ENCODE measurements around the gene MKNK1. TPM values are rescaled to one million over a fixed set of nuclear protein-coding genes. Genes with fewer than 3 reads are reported as not detected.

The MKNK1 gene
- polyA plus RNA-seq, 1 of the 3 experiments (the other 2 are of a cell fraction): 28.2 TPM

GRCh38 chr1:46523496-46524353 is 80.3 kb downstream of the MKNK1 start:
- WGBS (ENCODE audit: low lambda C conversion rate): 89% methylated on average over 2 of the region's 11 CpGs
- H3K27me3 ChIP-seq (ENCODE audit: insufficient read depth): no peaks in the 10 kb centered on the region

More at GRCh38 chr1:46523496-46524353, 80.3 kb downstream of the MKNK1 start:
- TF ChIP-seq TCF12 (IDR thresholded peaks at IDR 0.05): no peak
- TF ChIP-seq EZH2phosphoT487 (IDR thresholded peaks at IDR 0.05; ENCODE audit: borderline replicate concordance, low read depth): no peak
- TF ChIP-seq, protein P1, sequence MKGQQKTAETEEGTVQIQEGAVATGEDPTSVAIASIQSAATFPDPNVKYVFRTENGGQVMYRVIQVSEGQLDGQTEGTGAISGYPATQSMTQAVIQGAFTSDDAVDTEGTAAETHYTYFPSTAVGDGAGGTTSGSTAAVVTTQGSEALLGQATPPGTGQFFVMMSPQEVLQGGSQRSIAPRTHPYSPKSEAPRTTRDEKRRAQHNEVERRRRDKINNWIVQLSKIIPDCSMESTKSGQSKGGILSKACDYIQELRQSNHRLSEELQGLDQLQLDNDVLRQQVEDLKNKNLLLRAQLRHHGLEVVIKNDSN (IDR thresholded peaks at IDR 0.05; ENCODE audit: borderline replicate concordance, low read depth): no peak
- TF ChIP-seq, protein P2, sequence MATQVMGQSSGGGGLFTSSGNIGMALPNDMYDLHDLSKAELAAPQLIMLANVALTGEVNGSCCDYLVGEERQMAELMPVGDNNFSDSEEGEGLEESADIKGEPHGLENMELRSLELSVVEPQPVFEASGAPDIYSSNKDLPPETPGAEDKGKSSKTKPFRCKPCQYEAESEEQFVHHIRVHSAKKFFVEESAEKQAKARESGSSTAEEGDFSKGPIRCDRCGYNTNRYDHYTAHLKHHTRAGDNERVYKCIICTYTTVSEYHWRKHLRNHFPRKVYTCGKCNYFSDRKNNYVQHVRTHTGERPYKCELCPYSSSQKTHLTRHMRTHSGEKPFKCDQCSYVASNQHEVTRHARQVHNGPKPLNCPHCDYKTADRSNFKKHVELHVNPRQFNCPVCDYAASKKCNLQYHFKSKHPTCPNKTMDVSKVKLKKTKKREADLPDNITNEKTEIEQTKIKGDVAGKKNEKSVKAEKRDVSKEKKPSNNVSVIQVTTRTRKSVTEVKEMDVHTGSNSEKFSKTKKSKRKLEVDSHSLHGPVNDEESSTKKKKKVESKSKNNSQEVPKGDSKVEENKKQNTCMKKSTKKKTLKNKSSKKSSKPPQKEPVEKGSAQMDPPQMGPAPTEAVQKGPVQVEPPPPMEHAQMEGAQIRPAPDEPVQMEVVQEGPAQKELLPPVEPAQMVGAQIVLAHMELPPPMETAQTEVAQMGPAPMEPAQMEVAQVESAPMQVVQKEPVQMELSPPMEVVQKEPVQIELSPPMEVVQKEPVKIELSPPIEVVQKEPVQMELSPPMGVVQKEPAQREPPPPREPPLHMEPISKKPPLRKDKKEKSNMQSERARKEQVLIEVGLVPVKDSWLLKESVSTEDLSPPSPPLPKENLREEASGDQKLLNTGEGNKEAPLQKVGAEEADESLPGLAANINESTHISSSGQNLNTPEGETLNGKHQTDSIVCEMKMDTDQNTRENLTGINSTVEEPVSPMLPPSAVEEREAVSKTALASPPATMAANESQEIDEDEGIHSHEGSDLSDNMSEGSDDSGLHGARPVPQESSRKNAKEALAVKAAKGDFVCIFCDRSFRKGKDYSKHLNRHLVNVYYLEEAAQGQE (IDR thresholded peaks at IDR 0.05; ENCODE audit: low read depth, low read length): no peak
- TF ChIP-seq SMC3 (IDR thresholded peaks at IDR 0.05; ENCODE audit: low read depth, low read length): no peak
- no peak for TF ChIP-seq FOXM1 (IDR thresholded peaks at IDR 0.05; ENCODE audit: low read depth)
- TF ChIP-seq SIN3A (IDR thresholded peaks at IDR 0.05; ENCODE audit: borderline replicate concordance, low read depth, low read length): no peak
- TF ChIP-seq RXRA (IDR thresholded peaks at IDR 0.05; ENCODE audit: borderline replicate concordance, low read depth): no peak
- no peak for TF ChIP-seq TAF1 (IDR thresholded peaks at IDR 0.05; ENCODE audit: borderline replicate concordance, low read depth, low read length)
- TF ChIP-seq IRF3 (IDR thresholded peaks at IDR 0.05; ENCODE audit: low read depth, low read length): no peak
- no peak for TF ChIP-seq JUND (IDR thresholded peaks at IDR 0.05)
- no peak for TF ChIP-seq MXI1 (IDR thresholded peaks at IDR 0.05; ENCODE audit: low read depth, low read length)
- TF ChIP-seq CTCF (IDR thresholded peaks at IDR 0.05): no peak
- no peak for TF ChIP-seq ELF1 (IDR thresholded peaks at IDR 0.05)
- TF ChIP-seq NRF1 (IDR thresholded peaks at IDR 0.05; ENCODE audit: low read depth, low read length): no peak
- TF ChIP-seq TEAD4 (IDR thresholded peaks at IDR 0.05; ENCODE audit: borderline replicate concordance, insufficient read depth): no peak
- TF ChIP-seq RAD21 (IDR thresholded peaks at IDR 0.05; ENCODE audit: low read length): no peak
- no peak for TF ChIP-seq GABPA (IDR thresholded peaks at IDR 0.05; ENCODE audit: low read depth)
- TF ChIP-seq CHD2 (IDR thresholded peaks at IDR 0.05; ENCODE audit: low read length, partially characterized antibody): no peak
- DNase-seq: no peak
- H3K9ac ChIP-seq: no peak overlapping the region
- H3K27ac ChIP-seq (ENCODE audit: low read depth in 2 of 2, low read length in 1 of 2): no peak overlapping the region
- ChIA-PET POLR2A (interaction anchor here (0.6 kb wide), 1 partner anchor 10 kb away, joined by 4 read pairs; no protein-coding TSS in a partner anchor), CTCF (interaction anchor here (0.8 to 3.1 kb wide), 8 partner anchors 9 to 82 kb away, joined by 3 to 23 read pairs (median 7); a partner anchor contains a TSS)
- no peaks in the 10 kb centered on the region for H3K9me3 ChIP-seq
- peaks cover 27% of the 10 kb centered on the region for H3F3A ChIP-seq (replicated peaks; ENCODE audit: insufficient read depth)
- no peak overlapping the region for H3K4me2 ChIP-seq
- no peaks in the 10 kb centered on the region for H3K79me2 ChIP-seq (ENCODE audit: insufficient read depth)
- H3K4me1 ChIP-seq (ENCODE audit: control insufficient read depth in 1 of 2, insufficient read depth in 2 of 2, low read depth in 1 of 2, low read length in 1 of 2): peaks cover 4 to 39% of the 10 kb centered on the region in 2 experiments; a peak in 3 of 4 replicates
- no peaks in the 10 kb centered on the region for H3K9me2 ChIP-seq
- H3K4me3 ChIP-seq (ENCODE audit: low read depth in 2 of 2, low read length in 1 of 2): no peak overlapping the region
- no peaks in the 10 kb centered on the region for H3K36me3 ChIP-seq (replicated peaks in 1 of 2; ENCODE audit: control insufficient read depth in 1 of 2, insufficient read depth in 2 of 2, low read length in 1 of 2)
- no peaks in the 10 kb centered on the region for H4K20me1 ChIP-seq (ENCODE audit: insufficient read depth)
- H2AFZ ChIP-seq (ENCODE audit: low read depth): no peak overlapping the region

Measured in SK-N-SH (cell line).